H1 (cell line): ENCODE results near the gene ATAD3A. TPM values are rescaled to one million over a fixed set of nuclear protein-coding genes. Genes with fewer than 3 reads are reported as not detected.

Experiments
- CHD1 ChIP-seq: IDR thresholded peaks from 2 replicates; pipeline ENCODE4 v1.6.1; 2012; ENCODE audit warnings: low read depth, low read length, improper control_type of control experiment
- CHD7 ChIP-seq: fragments of 300-600 bp; sonication (generic); IDR thresholded peaks from 2 replicates; pipeline ENCODE4 v1.7.1; 2012; ENCODE audit warnings: low read length, moderate library complexity, mild to moderate bottlenecking, inconsistent platforms; ENCODE audit not compliant: insufficient replicate concordance
- EGR1 ChIP-seq: IDR thresholded peaks from 2 replicates; pipeline ENCODE4 v1.6.1; 2011; ENCODE audit warnings: low read depth, low read length, borderline replicate concordance
- EP300 ChIP-seq, 2 experiments: IDR thresholded peaks; 1 replicate in 1 of 2; 2 replicates in 1 of 2; pipeline ENCODE4 v1.6.1; 2011 to 2012; ENCODE audit warnings: low read depth in 2 of 2, low read length in 2 of 2, mild to moderate bottlenecking in 2 of 2, borderline replicate concordance in 1 of 2, inconsistent platforms in 1 of 2, moderate library complexity in 1 of 2
- JUN ChIP-seq: IDR thresholded peaks from 2 replicates; pipeline ENCODE4 v1.6.1; 2011; ENCODE audit warnings: low read depth, mild to moderate bottlenecking, improper control_type of control experiment, low read length
- NRF1 ChIP-seq: IDR thresholded peaks from 2 replicates; pipeline ENCODE4 v1.6.1; 2011; ENCODE audit warnings: mild to moderate bottlenecking, low read depth, low read length, improper control_type of control experiment
- SIRT6 ChIP-seq: IDR thresholded peaks from one replicate; pipeline ENCODE4 v1.7.1; 2012; ENCODE audit warnings: low read length, inconsistent platforms
- SP2 ChIP-seq: IDR thresholded peaks from 2 replicates; pipeline ENCODE4 v1.6.1; 2012; ENCODE audit warnings: mild to moderate bottlenecking, low read length, inconsistent platforms
- SP4 ChIP-seq: IDR thresholded peaks from 2 replicates; pipeline ENCODE4 v1.6.1; 2012; ENCODE audit warnings: low read length, inconsistent platforms
- YY1 ChIP-seq: IDR thresholded peaks from 2 replicates; pipeline ENCODE4 v1.6.1; 2011; ENCODE audit warnings: low read depth, mild to moderate bottlenecking, low read length
- polyA plus RNA-seq, 7 experiments: library from polyadenylated mRNA; depleted of rRNA in 3 of 7; stranded (reverse) in 5 of 7; unstranded in 2 of 7; fragments of >200 nt in 5 of 7; fragments of 200-250 nt in 2 of 7; gene quantifications; 1 replicate in 5 of 7; 2 replicates in 1 of 7; 4 replicates in 1 of 7; pipeline versions ENCODE4 v1.2.1 to v1.2.3, GENCODE V29; 2011 to 2013; ENCODE audit warnings: missing spikeins in 2 of 7, mixed read lengths in 2 of 7
- total RNA-seq: library from RNA; stranded (reverse); fragmentation: NEBNext Ultra II Directional; extraction: Animal tissue kit (Norgen Biotek cat#: 25700); gene quantifications from 2 replicates; pipeline ENCODE4 v1.2.1, GENCODE V29; 2021

ATAD3A gene
- total and polyA plus RNA-seq, 2 of the 8 experiments (the other 6 are each of a cell fraction or from before 2014, with no cell fraction given): 28.3 to 64.7 TPM

GRCh38 chr1:1491601-1492000 is 20.4 kb upstream of the ATAD3A start (continued):
- TF ChIP-seq CHD7 (no peak), SP4 (no peak), CHD1 (no peak), YY1 (no peak), EP300 (IDR thresholded peaks at IDR 0.05; ENCODE audit: borderline replicate concordance in 1 of 2, low read depth in 2 of 2, low read length in 2 of 2) (no peak), SIRT6 (no peak), JUN (no peak), SP2 (no peak), NRF1 (no peak), EGR1 (no peak)
